ENCODE results near the gene CRYM.

The CRYM gene

DNA sequence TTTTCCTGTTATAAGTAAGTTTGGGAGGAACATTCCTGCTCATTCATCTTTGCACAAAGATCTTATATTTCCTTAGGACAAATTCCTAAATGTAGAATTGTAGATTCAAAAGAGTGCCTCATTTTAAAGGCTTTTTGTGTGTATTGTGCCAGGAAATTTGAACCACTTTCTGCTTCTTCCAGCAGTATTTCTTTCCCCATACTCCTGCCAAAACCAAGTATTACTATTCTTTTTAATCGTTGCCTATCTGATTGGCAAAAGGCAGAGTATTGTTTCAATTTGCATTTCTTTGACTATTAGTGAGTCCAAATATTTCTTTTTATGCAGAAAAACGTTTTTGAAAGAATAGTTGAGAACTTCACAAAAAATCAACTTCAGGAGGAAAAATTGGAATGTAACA lies 35.3 kb downstream of the CRYM start:
- H3K36me3 ChIP-seq (ENCODE audit: control insufficient read depth in 2 of 2, insufficient read depth in 2 of 2, low read length in 2 of 2) = no peaks in the 10 kb centered on the region
- no peak overlapping the region for H3K27ac ChIP-seq (ENCODE audit: low read length)
- no peaks in the 10 kb centered on the region for H3K27me3 ChIP-seq (ENCODE audit: control insufficient read depth in 1 of 2, insufficient read depth in 2 of 2, low read length in 2 of 2)
- H3K9ac ChIP-seq (ENCODE audit: low read length in 2 of 2) = no peak overlapping the region
- no peaks in the 10 kb centered on the region for H3K4me1 ChIP-seq (ENCODE audit: control insufficient read depth, insufficient read depth, low read length)
- no peaks in the 10 kb centered on the region for H3K9me3 ChIP-seq (ENCODE audit: control insufficient read depth in 2 of 2, low read length in 2 of 2)
- H3K4me3 ChIP-seq (ENCODE audit: low read length in 2 of 2) = no peak overlapping the region

DNA sequence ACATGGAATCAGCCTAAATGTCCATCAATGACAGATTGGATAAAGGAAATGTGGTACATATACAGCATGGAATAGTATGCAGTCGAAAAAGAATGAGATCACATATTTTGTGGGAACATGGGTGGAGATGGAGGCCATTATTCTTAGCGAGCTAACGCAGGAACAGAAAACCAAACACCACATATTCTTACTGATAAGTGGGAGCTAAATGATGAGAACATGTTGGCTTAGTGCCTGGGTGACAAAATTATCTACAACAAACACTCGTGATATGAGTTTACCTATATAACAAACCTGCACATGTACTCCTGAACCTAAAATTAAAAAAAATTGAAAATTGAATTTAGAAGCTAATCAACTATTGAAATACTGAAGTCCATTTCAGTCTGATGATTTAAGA lies 38.4 kb downstream of the CRYM start:
- H3K4me3 ChIP-seq (ENCODE audit: low read length in 2 of 2) = no peak overlapping the region
- no peaks in the 10 kb centered on the region for H3K27me3 ChIP-seq (ENCODE audit: control insufficient read depth in 1 of 2, insufficient read depth in 2 of 2, low read length in 2 of 2)
- H3K9me3 ChIP-seq (ENCODE audit: control insufficient read depth in 2 of 2, low read length in 2 of 2) = no peaks in the 10 kb centered on the region
- no peaks in the 10 kb centered on the region for H3K36me3 ChIP-seq (ENCODE audit: control insufficient read depth in 2 of 2, insufficient read depth in 2 of 2, low read length in 2 of 2)
- no peaks in the 10 kb centered on the region for H3K4me1 ChIP-seq (ENCODE audit: control insufficient read depth, insufficient read depth, low read length)
- H3K9ac ChIP-seq (ENCODE audit: low read length in 2 of 2) = no peak overlapping the region
- no peak overlapping the region for H3K27ac ChIP-seq (ENCODE audit: low read length)

DNA sequence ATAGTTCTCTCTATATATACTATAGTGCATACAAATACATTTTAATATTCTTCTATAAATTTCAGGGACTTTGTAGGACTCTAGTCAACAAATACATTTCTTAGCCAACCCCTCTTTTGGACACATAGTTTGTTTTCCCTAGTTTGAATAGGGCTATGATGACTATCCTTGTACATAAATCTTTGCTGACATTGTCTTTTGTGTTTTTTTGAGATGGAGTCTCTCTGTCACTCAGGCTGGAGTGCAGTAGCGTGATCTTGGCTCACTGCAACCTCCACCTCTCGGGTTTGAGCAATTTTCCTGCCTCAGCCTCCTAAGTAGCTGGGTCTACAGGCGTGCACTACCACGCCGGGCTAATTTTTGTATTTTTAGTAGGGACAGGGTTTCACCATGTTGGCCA lies 41.3 kb downstream of the CRYM start:
- H3K27me3 ChIP-seq (ENCODE audit: control insufficient read depth in 1 of 2, insufficient read depth in 2 of 2, low read length in 2 of 2) = no peaks in the 10 kb centered on the region
- no peaks in the 10 kb centered on the region for H3K36me3 ChIP-seq (ENCODE audit: control insufficient read depth in 2 of 2, insufficient read depth in 2 of 2, low read length in 2 of 2)
- no peaks in the 10 kb centered on the region for H3K9me3 ChIP-seq (ENCODE audit: control insufficient read depth in 2 of 2, low read length in 2 of 2)
- H3K4me1 ChIP-seq (ENCODE audit: control insufficient read depth, insufficient read depth, low read length) = no peaks in the 10 kb centered on the region
- H3K27ac ChIP-seq (ENCODE audit: low read length) = no peak overlapping the region
- H3K9ac ChIP-seq (ENCODE audit: low read length in 2 of 2) = no peak overlapping the region
- no peak overlapping the region for H3K4me3 ChIP-seq (ENCODE audit: low read length in 2 of 2)

GRCh38 chr16:21235199-21235585 lies 42.9 kb downstream of the CRYM start:
- Histone ChIP-seq H3K27ac (ENCODE audit: low read length) (no peak overlapping the region), H3K36me3 (ENCODE audit: control insufficient read depth in 2 of 2, insufficient read depth in 2 of 2, low read length in 2 of 2) (no peaks in the 10 kb centered on the region), H3K9ac (ENCODE audit: low read length in 2 of 2) (no peak overlapping the region), H3K9me3 (ENCODE audit: control insufficient read depth in 2 of 2, low read length in 2 of 2) (no peaks in the 10 kb centered on the region), H3K27me3 (ENCODE audit: control insufficient read depth in 1 of 2, insufficient read depth in 2 of 2, low read length in 2 of 2) (no peaks in the 10 kb centered on the region), H3K4me1 (ENCODE audit: control insufficient read depth, insufficient read depth, low read length) (no peaks in the 10 kb centered on the region), H3K4me3 (ENCODE audit: low read length in 2 of 2) (no peak overlapping the region)

- Histone ChIP-seq H3K4me1 (ENCODE audit: control insufficient read depth, insufficient read depth, low read length) (no peaks in the 10 kb centered on the region), H3K27me3 (ENCODE audit: control insufficient read depth in 1 of 2, insufficient read depth in 2 of 2, low read length in 2 of 2) (no peaks in the 10 kb centered on the region), H3K36me3 (ENCODE audit: control insufficient read depth in 2 of 2, insufficient read depth in 2 of 2, low read length in 2 of 2) (no peaks in the 10 kb centered on the region), H3K27ac (ENCODE audit: low read length) (no peak within 1 kb of the TSS), H3K4me3 (ENCODE audit: low read length in 2 of 2) (no peak within 1 kb of the TSS), H3K9me3 (ENCODE audit: control insufficient read depth in 2 of 2, low read length in 2 of 2) (no peaks in the 10 kb centered on the region), H3K9ac (ENCODE audit: low read length in 2 of 2) (no peak within 1 kb of the TSS)
These were observed 44.5 kb downstream of the CRYM start, which contains the start of gene ANKS4B for GRCh38 chr16:21233521-21234150. TSS of gene ANKS4B (plus strand) at chr16:21233699. CDS start at chr16:21233738, 39 bp downstream.

- Histone ChIP-seq H3K9ac (ENCODE audit: low read length in 2 of 2) (no peak overlapping the region), H3K4me3 (ENCODE audit: low read length in 2 of 2) (no peak overlapping the region), H3K36me3 (ENCODE audit: control insufficient read depth in 2 of 2, insufficient read depth in 2 of 2, low read length in 2 of 2) (no peaks in the 10 kb centered on the region)
These were observed 45.0 kb downstream of the CRYM start for GRCh38 chr16:21233045-21233520.

GRCh38 chr16:21228361-21228872 lies 49.7 kb downstream of the CRYM start:
- Histone ChIP-seq H3K9ac (ENCODE audit: low read length in 2 of 2) (no peak overlapping the region), H3K9me3 (ENCODE audit: control insufficient read depth in 2 of 2, low read length in 2 of 2) (no peaks in the 10 kb centered on the region), H3K27me3 (ENCODE audit: control insufficient read depth in 1 of 2, insufficient read depth in 2 of 2, low read length in 2 of 2) (peaks cover 0 to 2% of the 10 kb centered on the region in 2 donors), H3K4me1 (ENCODE audit: control insufficient read depth, insufficient read depth, low read length) (no peaks in the 10 kb centered on the region), H3K27ac (ENCODE audit: low read length) (no peak overlapping the region), H3K4me3 (ENCODE audit: low read length in 2 of 2) (no peak overlapping the region), H3K36me3 (ENCODE audit: control insufficient read depth in 2 of 2, insufficient read depth in 2 of 2, low read length in 2 of 2) (no peaks in the 10 kb centered on the region)

More at GRCh38 chr16:21233045-21233520, 45.0 kb downstream of the CRYM start:
- Histone ChIP-seq H3K27me3 (ENCODE audit: control insufficient read depth in 1 of 2, insufficient read depth in 2 of 2, low read length in 2 of 2) (no peaks in the 10 kb centered on the region), H3K27ac (ENCODE audit: low read length) (no peak overlapping the region), H3K9me3 (ENCODE audit: control insufficient read depth in 2 of 2, low read length in 2 of 2) (no peaks in the 10 kb centered on the region), H3K4me1 (ENCODE audit: control insufficient read depth, insufficient read depth, low read length) (no peaks in the 10 kb centered on the region)

GRCh38 chr16:21227866-21228265 lies 50.2 kb downstream of the CRYM start:
- Histone ChIP-seq H3K4me3 (ENCODE audit: low read length in 2 of 2) (no peak overlapping the region), H3K9me3 (ENCODE audit: control insufficient read depth in 2 of 2, low read length in 2 of 2) (no peaks in the 10 kb centered on the region), H3K27me3 (ENCODE audit: control insufficient read depth in 1 of 2, insufficient read depth in 2 of 2, low read length in 2 of 2) (peaks cover 0 to 3% of the 10 kb centered on the region in 2 donors), H3K9ac (ENCODE audit: low read length in 2 of 2) (no peak overlapping the region), H3K4me1 (ENCODE audit: control insufficient read depth, insufficient read depth, low read length) (no peaks in the 10 kb centered on the region), H3K27ac (ENCODE audit: low read length) (no peak overlapping the region), H3K36me3 (ENCODE audit: control insufficient read depth in 2 of 2, insufficient read depth in 2 of 2, low read length in 2 of 2) (no peaks in the 10 kb centered on the region)

DNA sequence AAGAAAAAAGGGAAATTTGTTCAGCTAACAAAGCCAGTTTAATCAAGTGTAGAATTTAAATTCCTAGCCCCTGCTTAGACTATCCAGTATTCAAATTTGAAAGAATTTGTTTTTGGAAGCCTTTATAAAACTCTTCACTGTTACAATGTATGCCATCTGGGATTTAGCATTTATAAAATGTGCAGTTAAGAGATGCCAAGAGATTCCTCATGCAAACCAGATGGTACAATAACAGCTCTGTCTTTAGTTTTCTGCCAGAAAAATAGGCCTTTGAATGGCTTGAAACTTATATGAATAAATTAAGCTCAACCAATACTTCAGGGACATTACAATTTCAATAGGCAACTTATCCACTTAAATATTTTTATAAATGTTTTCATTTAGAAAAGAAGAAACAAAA lies 51.3 kb downstream of the CRYM start:
- Histone ChIP-seq H3K9ac (ENCODE audit: low read length in 2 of 2) (no peak overlapping the region), H3K27ac (ENCODE audit: low read length) (no peak overlapping the region), H3K4me3 (ENCODE audit: low read length in 2 of 2) (no peak overlapping the region), H3K9me3 (ENCODE audit: control insufficient read depth in 2 of 2, low read length in 2 of 2) (no peaks in the 10 kb centered on the region), H3K27me3 (ENCODE audit: control insufficient read depth in 1 of 2, insufficient read depth in 2 of 2, low read length in 2 of 2) (peaks cover 0 to 5% of the 10 kb centered on the region in 2 donors), H3K4me1 (ENCODE audit: control insufficient read depth, insufficient read depth, low read length) (no peaks in the 10 kb centered on the region), H3K36me3 (ENCODE audit: control insufficient read depth in 2 of 2, insufficient read depth in 2 of 2, low read length in 2 of 2) (no peaks in the 10 kb centered on the region)

DNA sequence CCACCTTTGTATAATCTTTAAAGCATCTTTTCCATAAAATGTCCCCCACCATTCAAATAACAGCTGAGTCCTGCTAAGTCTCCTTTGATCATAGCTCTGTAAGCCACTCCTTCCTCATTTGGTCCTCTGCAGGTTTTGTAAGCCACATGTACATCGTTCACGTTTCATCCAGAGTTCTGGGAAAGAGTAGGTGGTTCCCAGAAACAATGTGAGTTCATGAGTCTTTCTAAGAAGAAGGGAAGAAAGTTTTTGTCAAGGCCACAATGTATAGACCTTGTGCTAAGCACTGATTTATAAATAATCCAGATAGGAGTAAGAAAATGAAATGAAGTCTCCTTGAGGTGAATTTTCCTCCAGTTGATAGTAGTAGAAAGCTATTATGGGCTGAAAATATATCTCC lies 53.3 kb downstream of the CRYM start:
- no peak overlapping the region for H3K4me3 ChIP-seq (ENCODE audit: low read length in 2 of 2)
- H3K9ac ChIP-seq (ENCODE audit: low read length in 2 of 2) = no peak overlapping the region
- H3K27ac ChIP-seq (ENCODE audit: low read length) = no peak overlapping the region
- H3K9me3 ChIP-seq (ENCODE audit: control insufficient read depth in 2 of 2, low read length in 2 of 2) = no peaks in the 10 kb centered on the region
- H3K4me1 ChIP-seq (ENCODE audit: control insufficient read depth, insufficient read depth, low read length) = no peaks in the 10 kb centered on the region
- H3K27me3 ChIP-seq (ENCODE audit: control insufficient read depth in 1 of 2, insufficient read depth in 2 of 2, low read length in 2 of 2) = peaks cover 0 to 5% of the 10 kb centered on the region in 2 donors
- no peaks in the 10 kb centered on the region for H3K36me3 ChIP-seq (ENCODE audit: control insufficient read depth in 2 of 2, insufficient read depth in 2 of 2, low read length in 2 of 2)

DNA sequence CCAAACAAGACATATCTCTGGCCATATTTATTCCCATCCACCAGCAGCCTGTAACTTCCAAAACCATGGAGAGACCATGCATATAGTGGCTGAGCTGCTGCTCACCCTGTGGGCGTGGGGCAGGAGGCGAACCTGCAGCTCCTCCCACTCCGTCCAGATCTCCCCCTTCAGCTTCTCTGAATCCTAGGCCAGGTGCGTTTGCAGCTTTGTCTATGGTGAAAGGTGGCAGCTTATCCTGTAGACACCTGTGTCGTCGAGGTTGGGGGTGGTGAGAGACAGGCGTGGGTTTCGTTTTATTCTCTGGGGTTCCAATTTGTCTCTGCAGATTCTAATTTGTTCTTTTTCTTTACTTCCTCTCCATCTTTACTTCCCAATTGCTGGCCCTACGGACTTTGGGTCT lies 54.3 kb downstream of the CRYM start:
- no peaks in the 10 kb centered on the region for H3K36me3 ChIP-seq (ENCODE audit: control insufficient read depth in 2 of 2, insufficient read depth in 2 of 2, low read length in 2 of 2)
- no peaks in the 10 kb centered on the region for H3K4me1 ChIP-seq (ENCODE audit: control insufficient read depth, insufficient read depth, low read length)
- no peak overlapping the region for H3K9ac ChIP-seq (ENCODE audit: low read length in 2 of 2)
- H3K9me3 ChIP-seq (ENCODE audit: control insufficient read depth in 2 of 2, low read length in 2 of 2) = no peaks in the 10 kb centered on the region
- H3K27me3 ChIP-seq (ENCODE audit: control insufficient read depth in 1 of 2, insufficient read depth in 2 of 2, low read length in 2 of 2) = peaks cover 0 to 5% of the 10 kb centered on the region in 2 donors
- no peak overlapping the region for H3K4me3 ChIP-seq (ENCODE audit: low read length in 2 of 2)
- no peak overlapping the region for H3K27ac ChIP-seq (ENCODE audit: low read length)
